ENCODE measurements around the gene PDE2A.

DNA sequence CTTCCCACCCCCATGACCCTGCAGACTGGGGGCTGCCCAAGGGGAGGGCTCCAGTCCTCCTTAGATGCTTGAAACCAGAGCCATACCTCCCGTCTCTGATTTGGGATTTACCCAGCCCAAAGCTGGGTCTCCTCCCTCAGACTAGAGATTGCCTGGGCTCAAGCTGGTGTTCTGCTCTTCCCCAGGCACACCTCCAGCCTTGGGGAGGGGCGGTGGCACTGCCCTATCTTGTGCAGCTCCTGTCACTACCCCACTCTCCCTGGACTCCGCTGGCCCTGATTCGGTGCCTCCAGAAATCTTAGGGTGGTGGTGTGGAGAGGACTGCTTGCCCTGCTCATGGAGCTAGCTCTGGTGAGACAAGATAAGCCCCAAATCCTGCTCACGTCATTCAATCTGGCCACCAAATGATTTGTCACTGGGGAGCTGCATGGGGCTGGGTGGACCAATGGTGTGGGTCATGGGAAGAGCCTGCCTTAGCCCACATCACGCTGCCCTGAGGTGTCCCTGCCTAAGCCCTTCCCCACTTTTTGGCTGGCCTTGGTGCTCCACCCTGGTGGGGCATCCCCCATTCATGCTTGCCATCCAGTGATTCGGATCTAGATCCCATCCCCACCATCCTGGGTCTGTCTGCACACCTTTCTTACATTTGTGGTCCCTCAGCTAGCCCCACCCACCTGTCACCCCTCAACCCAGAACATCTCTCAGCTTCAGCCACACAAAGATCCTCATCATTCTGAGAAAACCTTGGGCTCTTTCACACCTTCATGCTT is 87.7 kb downstream of the PDE2A start:
- TF ChIP-seq CTCF (conservative IDR thresholded peaks at IDR 0.05; ENCODE audit: low read depth, low read length): no peak
- TF ChIP-seq EZH2 (IDR thresholded peaks at IDR 0.05; ENCODE audit: borderline replicate concordance, low read depth, low read length, poor library complexity, severe bottlenecking): no peak
